GM23338 (cell line): ENCODE data around the gene TM6SF1. TPM values are rescaled to one million over a fixed set of nuclear protein-coding genes. Genes with fewer than 3 reads are reported as not detected.
A peak's percentile ranks its signal among the peaks of the same experiment; 100 is the strongest.

ENCODE experiments used
- ATAC-seq: fragments of 200-7000 bp; cut with Tn5 transposase; 3 replicates; pipeline ENCODE4 v1.9.1; 2020
- DNase-seq: peaks from one replicate; pipeline ENCODE4 v3.0.0-alpha.2; 2015; ENCODE audit warnings: low spot score
- H2AFZ ChIP-seq: fragments of 200-600 bp; sonication (generic); 2 replicates; pipeline ENCODE4 v1.8.0; 2016; ENCODE audit warnings: antibody characterized with exemption, mild to moderate bottlenecking, moderate library complexity
- H3F3A ChIP-seq: fragments of 200-600 bp; sonication (generic); replicated peaks from 2 replicates; pipeline ENCODE4 v1.8.0; 2017; ENCODE audit warnings: antibody characterized with exemption, mixed run types, low read depth
- H3K27ac ChIP-seq: fragments of 200-600 bp; sonication (generic); 2 replicates; pipeline ENCODE4 v1.6.1; 2016; ENCODE audit warnings: low read depth
- H3K27me3 ChIP-seq: fragments of 200-600 bp; sonication (generic); 2 replicates; pipeline ENCODE4 v1.8.0; 2016; ENCODE audit warnings: mild to moderate bottlenecking, mixed run types, moderate library complexity; ENCODE audit not compliant: insufficient read depth
- H3K36me3 ChIP-seq: fragments of 200-600 bp; sonication (generic); 2 replicates; pipeline ENCODE4 v1.8.0; 2016; ENCODE audit warnings: mild to moderate bottlenecking; ENCODE audit not compliant: insufficient read depth
- H3K4me1 ChIP-seq: fragments of 200-600 bp; sonication (generic); 2 replicates; pipeline ENCODE4 v1.8.0; 2016; ENCODE audit warnings: mild to moderate bottlenecking, moderate library complexity; ENCODE audit not compliant: insufficient read depth
- H3K4me2 ChIP-seq: fragments of 200-600 bp; sonication (generic); 2 replicates; pipeline ENCODE4 v1.7.1; 2017; ENCODE audit warnings: mixed run types
- H3K4me3 ChIP-seq: fragments of 200-600 bp; sonication (generic); 2 replicates; pipeline ENCODE4 v1.6.1; 2016; ENCODE audit warnings: mixed run types
- H3K79me2 ChIP-seq: fragments of 200-600 bp; sonication (generic); replicated peaks from 2 replicates; pipeline ENCODE4 v1.8.0; 2017; ENCODE audit warnings: mild to moderate bottlenecking; ENCODE audit not compliant: insufficient read depth
- H3K9me2 ChIP-seq: fragments of 200-600 bp; sonication (generic); 2 replicates; pipeline ENCODE4 v1.8.0; 2017; ENCODE audit not compliant: insufficient read depth
- H4K20me1 ChIP-seq: fragments of 200-600 bp; sonication (generic); replicated peaks from 2 replicates; pipeline ENCODE4 v1.8.0; 2017; ENCODE audit warnings: mild to moderate bottlenecking; ENCODE audit not compliant: insufficient read depth
- H3K27ac Mint-ChIP-seq: 2 replicates; pipeline ENCODE4 v1.8.0; 2020; ENCODE audit warnings: inconsistent platforms, mild to moderate bottlenecking, moderate library complexity, mixed read lengths
- H3K27me3 Mint-ChIP-seq: 3 replicates; pipeline ENCODE4 v1.8.0; 2022; ENCODE audit warnings: low read depth, mild to moderate bottlenecking, moderate library complexity, mixed read lengths, inconsistent platforms; ENCODE audit not compliant: insufficient read depth, poor library complexity
- H3K36me3 Mint-ChIP-seq: 3 replicates; pipeline ENCODE4 v1.8.0; 2021; ENCODE audit warnings: low read depth, mild to moderate bottlenecking, inconsistent platforms, moderate library complexity, mixed read lengths
- H3K4me1 Mint-ChIP-seq: 3 replicates; pipeline ENCODE4 v1.8.0; 2020; ENCODE audit warnings: mild to moderate bottlenecking, inconsistent platforms, mixed read lengths
- H3K4me3 Mint-ChIP-seq: 3 replicates; pipeline ENCODE4 v1.8.0; 2021; ENCODE audit warnings: moderate library complexity, mild to moderate bottlenecking, inconsistent platforms, mixed read lengths
- H3K9me3 Mint-ChIP-seq: 3 replicates; pipeline ENCODE4 v1.8.0; 2020; ENCODE audit warnings: moderate library complexity, mild to moderate bottlenecking, inconsistent platforms, mixed read lengths
- CREB1 ChIP-seq: fragments of 250-450 bp; sonication (Bioruptor Pico); IDR thresholded peaks from 2 replicates; pipeline ENCODE4 v1.5.0; 2020; ENCODE audit warnings: low read depth, mild to moderate bottlenecking, moderate library complexity
- EZH2 ChIP-seq: fragments of 200-600 bp; sonication (generic); IDR thresholded peaks from one replicate; pipeline ENCODE4 v1.8.0; 2017; ENCODE audit warnings: antibody characterized with exemption, mild to moderate bottlenecking, low read depth; ENCODE audit not compliant: unreplicated experiment
- EZH2phosphoT487 ChIP-seq: fragments of 200-600 bp; sonication (generic); IDR thresholded peaks from one replicate; pipeline ENCODE4 v1.8.1; 2018; ENCODE audit warnings: antibody characterized with exemption; ENCODE audit not compliant: unreplicated experiment
- JUNB ChIP-seq: IDR thresholded peaks from one replicate; pipeline ENCODE4 v1.6.1; 2016; ENCODE audit warnings: antibody characterized with exemption; ENCODE audit not compliant: unreplicated experiment
- NANOG ChIP-seq: IDR thresholded peaks from 2 replicates; pipeline ENCODE4 v1.6.1; 2016; ENCODE audit warnings: antibody characterized with exemption, borderline replicate concordance
- POLR2AphosphoS5 ChIP-seq: IDR thresholded peaks from 2 replicates; pipeline ENCODE4 v1.6.1; 2016; ENCODE audit warnings: antibody characterized with exemption, low read depth
- STAT1 ChIP-seq: IDR thresholded peaks from one replicate; pipeline ENCODE4 v1.6.1; 2016; ENCODE audit warnings: antibody characterized with exemption; ENCODE audit not compliant: unreplicated experiment
- ZNF331 ChIP-seq: fragments of 250-450 bp; sonication (Bioruptor Pico); IDR thresholded peaks from 2 replicates; pipeline ENCODE4 v1.5.0; 2020; ENCODE audit warnings: low read depth, mild to moderate bottlenecking, moderate library complexity
- polyA plus RNA-seq: library from polyadenylated mRNA; unstranded; fragments of >200 nt; fragmentation: Nextera tagmentation; extraction: Ambion mirVana; gene quantifications from 2 replicates; pipeline ENCODE4 v1.2.1, GENCODE V29; 2016
- total RNA-seq: library from RNA; depleted of rRNA; stranded (reverse); fragments of >200 nt; shearing (Covaris generic); gene quantifications from 2 replicates; pipeline ENCODE4 v1.2.3, GENCODE V29; 2014
- TF ChIP-seq, protein P1 (sequence below): fragments of 250-450 bp; sonication (Bioruptor Pico); IDR thresholded peaks from 2 replicates; pipeline ENCODE4 v1.5.0; 2020; ENCODE audit warnings: mild to moderate bottlenecking, moderate library complexity
- TF ChIP-seq, protein P2 (sequence below), 2 experiments: fragments of 200-600 bp in 1 of 2; sonication (generic) in 1 of 2; conservative IDR thresholded peaks; 2 replicates each; pipeline versions ENCODE4 v1.5.1 to v1.6.1; 2016 to 2017; ENCODE audit warnings: antibody characterized with exemption in 2 of 2, low read depth in 2 of 2, mild to moderate bottlenecking in 2 of 2, moderate library complexity in 1 of 2

Gene TM6SF1
- total and polyA plus RNA-seq, 2 experiments from 2014 or later, result 0.80 to 1.5 TPM

DNA sequence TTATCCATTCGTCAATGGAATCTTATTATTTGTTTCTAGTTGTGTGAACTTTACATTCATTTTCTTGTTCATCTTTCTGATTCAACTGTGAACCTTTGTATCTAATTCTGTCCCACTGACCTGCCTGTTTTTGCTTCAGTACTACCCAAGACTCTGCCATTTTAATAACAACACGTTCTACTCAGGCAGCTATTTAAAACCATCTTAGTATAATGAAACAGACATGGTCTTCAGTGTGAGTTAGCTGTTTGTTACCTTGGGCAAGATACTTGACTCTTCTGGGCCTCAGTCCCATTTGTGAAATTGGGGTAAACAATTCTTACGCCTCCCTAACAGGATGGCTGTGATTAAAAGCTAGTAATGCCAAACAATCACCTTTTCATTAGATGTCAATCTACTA is 42.0 kb upstream of the TM6SF1 start:
- Histone ChIP-seq H3K27ac (no peak overlapping the region), H3K79me2 (peaks cover 61% of the 10 kb centered on the region)

More for the DNA sequence above, 42.0 kb upstream of the TM6SF1 start:
- Histone ChIP-seq H3K27me3 (no peaks in the 10 kb centered on the region), H3K4me2 (peak overlapping the region; percentile 82), H4K20me1 (peaks cover 29% of the 10 kb centered on the region), H3K9me2 (no peaks in the 10 kb centered on the region), H3K4me1 (peaks cover 33% of the 10 kb centered on the region), H3F3A (no peaks in the 10 kb centered on the region; the same call in 1 of the 2 replicates), H3K4me3 (peak overlapping the region; percentile 77), H3K36me3 (no peaks in the 10 kb centered on the region), H2AFZ (no peak overlapping the region)
- Mint-ChIP-seq H3K4me1 (peaks cover 17% of the 10 kb centered on the region), H3K27me3 (peaks cover 5% of the 10 kb centered on the region), H3K4me3 (no peak overlapping the region; the same call in 1 of the 3 replicates), H3K9me3 (peaks cover 10% of the 10 kb centered on the region; the same call in 2 of the 3 replicates), H3K27ac (peak overlapping the region; percentile 10; the same call in 1 of the 2 replicates), H3K36me3 (peaks cover 5% of the 10 kb centered on the region)
- ATAC-seq (no peak), DNase-seq (no peak)
- TF ChIP-seq STAT1 (no peak), JUNB (no peak), EZH2phosphoT487 (no peak), POLR2AphosphoS5 (no peak), CREB1 (no peak), ZNF331 (CRISPR knock-in tag) (no peak), NANOG (no peak), EZH2 (no peak)
- TF ChIP-seq, protein P1, sequence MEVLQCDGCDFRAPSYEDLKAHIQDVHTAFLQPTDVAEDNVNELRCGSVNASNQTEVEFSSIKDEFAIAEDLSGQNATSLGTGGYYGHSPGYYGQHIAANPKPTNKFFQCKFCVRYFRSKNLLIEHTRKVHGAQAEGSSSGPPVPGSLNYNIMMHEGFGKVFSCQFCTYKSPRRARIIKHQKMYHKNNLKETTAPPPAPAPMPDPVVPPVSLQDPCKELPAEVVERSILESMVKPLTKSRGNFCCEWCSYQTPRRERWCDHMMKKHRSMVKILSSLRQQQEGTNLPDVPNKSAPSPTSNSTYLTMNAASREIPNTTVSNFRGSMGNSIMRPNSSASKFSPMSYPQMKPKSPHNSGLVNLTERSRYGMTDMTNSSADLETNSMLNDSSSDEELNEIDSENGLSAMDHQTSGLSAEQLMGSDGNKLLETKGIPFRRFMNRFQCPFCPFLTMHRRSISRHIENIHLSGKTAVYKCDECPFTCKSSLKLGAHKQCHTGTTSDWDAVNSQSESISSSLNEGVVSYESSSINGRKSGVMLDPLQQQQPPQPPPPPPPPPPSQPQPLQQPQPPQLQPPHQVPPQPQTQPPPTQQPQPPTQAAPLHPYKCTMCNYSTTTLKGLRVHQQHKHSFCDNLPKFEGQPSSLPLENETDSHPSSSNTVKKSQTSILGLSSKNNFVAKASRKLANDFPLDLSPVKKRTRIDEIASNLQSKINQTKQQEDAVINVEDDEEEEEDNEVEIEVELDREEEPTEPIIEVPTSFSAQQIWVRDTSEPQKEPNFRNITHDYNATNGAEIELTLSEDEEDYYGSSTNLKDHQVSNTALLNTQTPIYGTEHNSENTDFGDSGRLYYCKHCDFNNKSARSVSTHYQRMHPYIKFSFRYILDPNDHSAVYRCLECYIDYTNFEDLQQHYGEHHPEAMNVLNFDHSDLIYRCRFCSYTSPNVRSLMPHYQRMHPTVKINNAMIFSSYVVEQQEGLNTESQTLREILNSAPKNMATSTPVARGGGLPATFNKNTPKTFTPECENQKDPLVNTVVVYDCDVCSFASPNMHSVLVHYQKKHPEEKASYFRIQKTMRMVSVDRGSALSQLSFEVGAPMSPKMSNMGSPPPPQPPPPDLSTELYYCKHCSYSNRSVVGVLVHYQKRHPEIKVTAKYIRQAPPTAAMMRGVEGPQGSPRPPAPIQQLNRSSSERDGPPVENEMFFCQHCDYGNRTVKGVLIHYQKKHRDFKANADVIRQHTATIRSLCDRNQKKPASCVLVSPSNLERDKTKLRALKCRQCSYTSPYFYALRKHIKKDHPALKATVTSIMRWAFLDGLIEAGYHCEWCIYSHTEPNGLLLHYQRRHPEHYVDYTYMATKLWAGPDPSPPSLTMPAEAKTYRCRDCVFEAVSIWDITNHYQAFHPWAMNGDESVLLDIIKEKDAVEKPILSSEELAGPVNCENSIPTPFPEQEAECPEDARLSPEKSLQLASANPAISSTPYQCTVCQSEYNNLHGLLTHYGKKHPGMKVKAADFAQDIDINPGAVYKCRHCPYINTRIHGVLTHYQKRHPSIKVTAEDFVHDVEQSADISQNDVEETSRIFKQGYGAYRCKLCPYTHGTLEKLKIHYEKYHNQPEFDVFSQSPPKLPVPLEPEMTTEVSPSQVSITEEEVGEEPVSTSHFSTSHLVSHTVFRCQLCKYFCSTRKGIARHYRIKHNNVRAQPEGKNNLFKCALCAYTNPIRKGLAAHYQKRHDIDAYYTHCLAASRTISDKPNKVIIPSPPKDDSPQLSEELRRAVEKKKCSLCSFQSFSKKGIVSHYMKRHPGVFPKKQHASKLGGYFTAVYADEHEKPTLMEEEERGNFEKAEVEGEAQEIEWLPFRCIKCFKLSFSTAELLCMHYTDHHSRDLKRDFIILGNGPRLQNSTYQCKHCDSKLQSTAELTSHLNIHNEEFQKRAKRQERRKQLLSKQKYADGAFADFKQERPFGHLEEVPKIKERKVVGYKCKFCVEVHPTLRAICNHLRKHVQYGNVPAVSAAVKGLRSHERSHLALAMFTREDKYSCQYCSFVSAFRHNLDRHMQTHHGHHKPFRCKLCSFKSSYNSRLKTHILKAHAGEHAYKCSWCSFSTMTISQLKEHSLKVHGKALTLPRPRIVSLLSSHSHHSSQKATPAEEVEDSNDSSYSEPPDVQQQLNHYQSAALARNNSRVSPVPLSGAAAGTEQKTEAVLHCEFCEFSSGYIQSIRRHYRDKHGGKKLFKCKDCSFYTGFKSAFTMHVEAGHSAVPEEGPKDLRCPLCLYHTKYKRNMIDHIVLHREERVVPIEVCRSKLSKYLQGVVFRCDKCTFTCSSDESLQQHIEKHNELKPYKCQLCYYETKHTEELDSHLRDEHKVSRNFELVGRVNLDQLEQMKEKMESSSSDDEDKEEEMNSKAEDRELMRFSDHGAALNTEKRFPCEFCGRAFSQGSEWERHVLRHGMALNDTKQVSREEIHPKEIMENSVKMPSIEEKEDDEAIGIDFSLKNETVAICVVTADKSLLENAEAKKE (CRISPR knock-in tag), result no peak
- TF ChIP-seq, protein P2, sequence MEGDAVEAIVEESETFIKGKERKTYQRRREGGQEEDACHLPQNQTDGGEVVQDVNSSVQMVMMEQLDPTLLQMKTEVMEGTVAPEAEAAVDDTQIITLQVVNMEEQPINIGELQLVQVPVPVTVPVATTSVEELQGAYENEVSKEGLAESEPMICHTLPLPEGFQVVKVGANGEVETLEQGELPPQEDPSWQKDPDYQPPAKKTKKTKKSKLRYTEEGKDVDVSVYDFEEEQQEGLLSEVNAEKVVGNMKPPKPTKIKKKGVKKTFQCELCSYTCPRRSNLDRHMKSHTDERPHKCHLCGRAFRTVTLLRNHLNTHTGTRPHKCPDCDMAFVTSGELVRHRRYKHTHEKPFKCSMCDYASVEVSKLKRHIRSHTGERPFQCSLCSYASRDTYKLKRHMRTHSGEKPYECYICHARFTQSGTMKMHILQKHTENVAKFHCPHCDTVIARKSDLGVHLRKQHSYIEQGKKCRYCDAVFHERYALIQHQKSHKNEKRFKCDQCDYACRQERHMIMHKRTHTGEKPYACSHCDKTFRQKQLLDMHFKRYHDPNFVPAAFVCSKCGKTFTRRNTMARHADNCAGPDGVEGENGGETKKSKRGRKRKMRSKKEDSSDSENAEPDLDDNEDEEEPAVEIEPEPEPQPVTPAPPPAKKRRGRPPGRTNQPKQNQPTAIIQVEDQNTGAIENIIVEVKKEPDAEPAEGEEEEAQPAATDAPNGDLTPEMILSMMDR (conservative IDR thresholded peaks at IDR 0.05; ENCODE audit: low read depth in 2 of 2), result no peak
